HG02885 (cell line): Measurements from ENCODE around the gene SLC36A4.
"Not testable (repeated sequence)": the region's sequence is repeated elsewhere in the genome, so short reads cannot be mapped to it uniquely, and the experiment has no call there.

ENCODE experiments used
- ATAC-seq: cut with Tn5 transposase; IDR thresholded peaks from one replicate; pipeline ENCODE4 v1.9.1; 2021; ENCODE audit warnings: mild to moderate bottlenecking; ENCODE audit not compliant: unreplicated experiment, poor library complexity

The SLC36A4 gene

DNA sequence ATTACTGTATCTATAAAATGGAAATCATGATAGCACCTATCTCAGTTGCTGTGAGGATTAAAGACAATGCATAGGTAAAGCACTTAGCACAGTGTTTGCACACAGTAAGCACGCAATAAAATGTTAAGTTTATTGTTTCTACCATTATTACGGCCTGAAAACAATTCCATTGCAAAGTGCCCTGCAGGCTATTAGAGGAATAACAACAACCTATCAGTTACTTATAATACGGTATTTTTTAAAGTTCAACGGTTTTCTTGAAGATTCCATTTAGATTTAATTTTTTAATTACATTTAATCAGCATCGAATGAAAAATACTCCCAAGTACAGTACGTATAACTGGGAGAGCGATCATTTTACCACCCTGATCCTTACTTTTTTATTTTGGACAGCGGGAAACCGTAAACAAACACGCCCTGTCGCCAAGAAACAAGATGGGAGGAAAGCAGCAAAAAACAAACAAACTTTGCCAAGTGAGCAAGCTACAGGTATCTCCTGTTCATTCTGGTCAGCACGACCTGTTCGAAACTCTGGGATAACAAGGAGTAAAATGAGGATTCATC lies 893 bp downstream of the SLC36A4 start:
- ATAC-seq = peak; percentile 21

- ATAC-seq = no peak
Observed at GRCh38 chr11:93194673-93195291, 3.0 kb downstream of the SLC36A4 start.

DNA sequence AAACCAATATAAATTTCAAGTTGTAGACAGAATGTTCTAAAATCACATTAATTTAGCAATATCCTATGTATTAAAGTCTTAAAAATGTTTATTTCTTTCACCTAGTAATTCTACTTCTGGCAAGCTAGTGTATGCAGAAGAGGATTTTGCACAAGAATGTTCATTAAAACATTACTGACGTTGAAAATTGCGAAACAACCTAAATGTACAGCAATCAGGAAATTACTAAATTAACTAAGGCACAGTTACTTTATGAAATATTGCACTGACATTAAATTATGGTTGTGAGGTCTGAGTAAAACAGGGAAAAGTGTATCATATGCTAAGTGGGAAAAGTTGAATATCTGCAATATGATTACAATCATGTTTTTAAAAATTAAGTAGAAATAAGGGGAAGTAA lies 4.1 kb downstream of the SLC36A4 start:
- no peak for ATAC-seq

- ATAC-seq = no peak
Observed at GRCh38 chr11:93192163-93192562, 5.6 kb downstream of the SLC36A4 start.

DNA sequence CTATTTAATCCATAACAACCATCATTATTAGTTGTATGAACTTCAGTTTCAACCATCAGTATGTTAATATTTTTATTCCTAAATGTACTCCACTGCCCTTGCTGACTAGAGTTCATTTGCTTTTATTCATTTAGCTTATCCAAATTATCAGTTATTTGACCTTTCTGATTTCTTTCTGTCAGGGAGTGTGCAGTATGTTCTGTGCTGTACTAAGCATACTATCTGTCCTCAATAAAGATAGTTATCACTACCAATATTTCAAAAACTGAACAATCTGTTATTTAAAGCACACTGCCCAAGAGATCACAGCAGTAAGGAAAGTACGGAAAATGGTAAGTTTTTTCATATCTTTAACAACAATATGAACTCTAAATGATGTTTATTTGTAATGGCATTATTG lies 8.3 kb downstream of the SLC36A4 start:
- no peak for ATAC-seq

DNA sequence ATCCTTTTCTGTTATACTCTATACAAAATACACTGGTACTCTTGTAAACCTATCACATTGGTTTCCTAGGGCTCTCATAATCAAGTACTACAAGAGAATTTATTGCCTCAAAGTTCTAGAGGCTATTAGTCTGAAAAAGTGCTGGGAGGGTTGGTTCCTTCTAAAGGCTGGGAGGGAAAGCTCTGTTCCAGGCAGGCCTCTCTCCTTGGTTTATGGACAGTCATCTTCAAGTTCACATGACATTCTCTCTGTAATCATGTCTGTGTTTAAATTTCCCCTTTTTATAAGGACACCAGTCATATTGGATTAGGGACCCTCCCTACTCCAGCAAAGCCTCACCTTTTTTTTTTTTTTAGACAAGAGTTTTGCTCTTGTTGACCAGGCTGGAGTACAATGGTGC lies 9.1 kb downstream of the SLC36A4 start:
- ATAC-seq = no peak

GRCh38 chr11:93187290-93187689 lies 10.5 kb downstream of the SLC36A4 start:
- no peak for ATAC-seq

DNA sequence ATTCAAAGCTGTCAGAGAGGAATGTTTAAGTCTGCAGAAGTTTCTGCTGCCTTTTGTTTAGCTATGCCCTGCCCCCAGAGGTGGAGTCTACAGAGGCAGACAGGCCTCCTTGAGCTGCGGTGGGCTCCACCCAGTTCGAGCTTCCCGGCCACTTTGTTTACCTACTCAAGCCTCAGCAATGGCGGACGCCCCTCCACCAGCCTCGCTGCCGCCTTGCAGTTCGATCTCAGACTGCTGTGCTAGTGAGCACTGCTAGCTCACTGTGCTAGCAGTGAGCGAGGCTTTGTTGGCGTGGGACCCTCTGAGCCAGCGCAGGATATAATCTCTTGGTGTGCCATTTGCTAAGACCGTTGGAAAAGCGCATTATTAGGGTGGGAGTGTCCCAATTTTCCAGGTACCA lies 19.9 kb downstream of the SLC36A4 start:
- not testable (repeated sequence) for ATAC-seq

DNA sequence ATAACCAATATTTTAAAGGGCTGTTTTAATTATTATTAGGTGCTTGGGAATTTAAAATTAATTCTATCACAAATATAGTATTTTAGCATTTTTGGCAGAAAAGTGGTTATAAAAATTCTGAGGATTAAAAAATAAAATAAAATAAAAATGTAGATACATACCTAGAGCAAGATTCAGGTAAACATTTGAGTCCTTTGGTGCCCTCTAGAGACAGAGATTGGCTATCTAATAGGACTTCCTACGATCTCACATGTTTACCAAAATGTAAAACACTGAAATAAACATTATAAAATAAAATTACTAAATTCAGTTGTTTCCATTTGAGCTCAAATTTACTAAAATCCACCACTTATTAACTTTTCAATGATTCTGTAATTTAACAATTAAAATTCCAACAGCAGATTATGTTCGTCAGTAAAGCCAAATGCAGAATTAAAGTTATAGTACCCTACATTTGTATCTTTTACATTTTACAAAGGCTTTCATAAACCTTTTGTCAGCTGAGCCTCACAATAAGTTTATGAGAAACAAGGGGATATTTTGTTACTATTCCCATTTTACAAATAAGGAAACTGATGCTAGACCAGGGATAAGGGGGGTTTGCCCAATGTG lies 27.7 kb downstream of the SLC36A4 start:
- peak; percentile 56 for ATAC-seq

- ATAC-seq = no peak
Observed at GRCh38 chr11:93169143-93169542, 28.6 kb downstream of the SLC36A4 start.

DNA sequence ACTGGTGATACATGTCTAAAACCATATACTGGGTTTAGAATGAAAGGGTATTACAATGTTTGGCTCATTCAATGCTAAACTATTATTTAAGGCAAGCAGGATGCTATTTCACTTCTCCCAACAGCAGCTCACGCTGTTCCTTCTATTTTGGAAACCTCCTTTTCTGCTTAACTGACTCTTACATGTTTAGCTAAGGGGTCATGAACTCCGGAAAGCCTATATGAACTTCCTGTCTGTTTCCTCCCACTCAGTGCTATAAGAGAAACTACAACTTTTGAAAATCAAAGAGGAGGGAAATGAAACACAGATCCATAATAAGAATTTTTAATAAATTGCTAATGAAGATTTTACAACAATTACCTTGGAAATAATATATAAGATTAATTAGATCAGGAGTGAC lies 30.9 kb downstream of the SLC36A4 start:
- ATAC-seq = peak; percentile 72

- peak; percentile 60 for ATAC-seq
Observed at GRCh38 chr11:93166194-93166593, 31.6 kb downstream of the SLC36A4 start.

- ATAC-seq = no peak
Observed at GRCh38 chr11:93160808-93161207, 37.0 kb downstream of the SLC36A4 start.

DNA sequence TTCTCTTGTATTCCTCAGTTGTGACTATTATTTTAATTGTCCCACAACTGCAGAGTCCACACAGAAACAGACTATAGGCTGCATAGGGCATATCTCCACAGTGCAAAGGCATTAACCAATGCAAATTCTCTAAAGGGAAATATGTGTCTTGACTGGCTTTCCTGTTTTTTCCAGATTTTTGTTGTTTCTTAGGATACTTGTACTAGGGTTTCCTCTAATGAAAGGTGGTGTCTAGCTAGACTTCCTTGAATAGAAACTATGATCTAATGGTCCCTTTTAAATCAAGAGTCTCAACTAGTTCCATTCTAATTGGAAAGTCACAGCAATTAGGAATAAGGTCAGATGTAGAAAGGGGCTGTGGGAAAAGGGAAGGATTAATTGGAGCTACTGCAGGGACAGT lies 37.6 kb downstream of the SLC36A4 start:
- no peak for ATAC-seq

DNA sequence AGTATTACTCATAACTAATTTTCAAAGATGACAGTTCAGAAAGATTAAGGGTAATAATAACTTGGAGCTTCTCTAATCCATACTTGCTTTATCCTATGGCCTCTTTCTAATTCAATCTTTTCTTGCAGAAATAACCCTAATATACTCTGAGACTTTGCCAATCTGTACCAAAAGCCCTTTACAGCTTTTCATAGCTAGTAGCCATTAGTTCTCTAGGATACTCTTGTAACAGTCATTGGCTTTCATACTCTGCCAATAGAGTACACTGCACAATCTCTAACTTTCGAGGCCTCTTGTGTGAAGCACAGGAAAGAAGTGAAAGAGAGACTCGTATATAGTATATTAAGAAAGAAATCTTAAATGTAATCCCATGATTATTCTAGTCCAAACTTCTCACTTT lies 38.1 kb downstream of the SLC36A4 start:
- no peak for ATAC-seq

- no peak for ATAC-seq
Observed at GRCh38 chr11:93155738-93156137, 42.1 kb downstream of the SLC36A4 start.

- ATAC-seq = no peak
Observed at GRCh38 chr11:93145390-93145915, 52.3 kb downstream of the SLC36A4 start.

GRCh38 chr11:93143800-93144199 lies 54.0 kb downstream of the SLC36A4 start:
- ATAC-seq = peak; percentile 94

DNA sequence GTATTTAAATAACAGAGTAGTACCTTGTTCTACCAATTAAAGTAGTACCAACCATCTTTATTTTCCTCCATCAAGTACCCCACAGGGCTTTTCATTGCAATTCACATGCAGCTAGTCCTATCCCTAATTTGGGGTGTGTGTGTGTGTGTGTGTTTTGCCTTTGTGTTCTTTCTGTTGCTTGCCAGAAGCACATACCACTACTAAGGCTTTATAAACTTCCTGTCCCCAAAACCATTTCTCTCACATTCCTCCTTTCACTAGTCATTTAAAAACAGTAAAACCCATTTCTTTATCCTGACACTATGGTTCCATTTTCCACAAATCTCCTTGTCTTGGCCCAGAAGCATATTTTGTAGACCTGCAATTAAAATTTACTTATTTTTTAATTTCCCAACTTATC lies 54.6 kb downstream of the SLC36A4 start:
- no peak for ATAC-seq

DNA sequence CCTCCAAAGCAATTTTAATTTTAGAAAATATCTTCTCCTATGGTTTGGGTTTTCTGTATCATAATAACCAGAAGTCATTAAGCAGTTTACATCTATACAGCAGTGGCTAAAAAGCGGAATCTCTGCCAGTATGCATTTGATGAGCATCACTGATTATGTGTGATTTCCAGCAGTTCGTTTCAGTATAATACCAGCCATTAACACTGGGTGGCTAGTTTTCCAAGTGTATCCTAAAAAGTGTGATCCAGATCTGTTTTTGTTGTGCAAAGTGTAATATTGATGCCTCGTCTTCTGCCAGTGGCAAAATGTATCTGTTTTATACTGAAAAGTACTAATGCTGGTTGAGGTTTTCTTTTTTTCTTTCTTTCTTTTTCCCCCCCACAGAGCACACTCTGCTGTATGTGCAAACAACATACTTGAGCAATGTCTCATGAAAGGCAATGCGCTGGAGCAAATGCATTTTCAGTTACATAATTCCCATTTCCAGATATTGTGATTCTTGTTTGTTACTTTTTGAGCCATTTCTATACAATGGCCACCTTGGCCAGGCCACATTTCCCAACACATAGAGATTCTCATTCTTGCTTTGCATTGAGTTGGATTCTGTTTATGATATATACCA lies 64.2 kb downstream of the SLC36A4 start:
- no peak for ATAC-seq

- ATAC-seq = no peak
Observed at GRCh38 chr11:93132836-93133235, 65.0 kb downstream of the SLC36A4 start.
